ENCODE results near the gene APC2.
A peak's percentile ranks its signal among the peaks of the same experiment; 100 is the strongest.

The APC2 gene, protein sequence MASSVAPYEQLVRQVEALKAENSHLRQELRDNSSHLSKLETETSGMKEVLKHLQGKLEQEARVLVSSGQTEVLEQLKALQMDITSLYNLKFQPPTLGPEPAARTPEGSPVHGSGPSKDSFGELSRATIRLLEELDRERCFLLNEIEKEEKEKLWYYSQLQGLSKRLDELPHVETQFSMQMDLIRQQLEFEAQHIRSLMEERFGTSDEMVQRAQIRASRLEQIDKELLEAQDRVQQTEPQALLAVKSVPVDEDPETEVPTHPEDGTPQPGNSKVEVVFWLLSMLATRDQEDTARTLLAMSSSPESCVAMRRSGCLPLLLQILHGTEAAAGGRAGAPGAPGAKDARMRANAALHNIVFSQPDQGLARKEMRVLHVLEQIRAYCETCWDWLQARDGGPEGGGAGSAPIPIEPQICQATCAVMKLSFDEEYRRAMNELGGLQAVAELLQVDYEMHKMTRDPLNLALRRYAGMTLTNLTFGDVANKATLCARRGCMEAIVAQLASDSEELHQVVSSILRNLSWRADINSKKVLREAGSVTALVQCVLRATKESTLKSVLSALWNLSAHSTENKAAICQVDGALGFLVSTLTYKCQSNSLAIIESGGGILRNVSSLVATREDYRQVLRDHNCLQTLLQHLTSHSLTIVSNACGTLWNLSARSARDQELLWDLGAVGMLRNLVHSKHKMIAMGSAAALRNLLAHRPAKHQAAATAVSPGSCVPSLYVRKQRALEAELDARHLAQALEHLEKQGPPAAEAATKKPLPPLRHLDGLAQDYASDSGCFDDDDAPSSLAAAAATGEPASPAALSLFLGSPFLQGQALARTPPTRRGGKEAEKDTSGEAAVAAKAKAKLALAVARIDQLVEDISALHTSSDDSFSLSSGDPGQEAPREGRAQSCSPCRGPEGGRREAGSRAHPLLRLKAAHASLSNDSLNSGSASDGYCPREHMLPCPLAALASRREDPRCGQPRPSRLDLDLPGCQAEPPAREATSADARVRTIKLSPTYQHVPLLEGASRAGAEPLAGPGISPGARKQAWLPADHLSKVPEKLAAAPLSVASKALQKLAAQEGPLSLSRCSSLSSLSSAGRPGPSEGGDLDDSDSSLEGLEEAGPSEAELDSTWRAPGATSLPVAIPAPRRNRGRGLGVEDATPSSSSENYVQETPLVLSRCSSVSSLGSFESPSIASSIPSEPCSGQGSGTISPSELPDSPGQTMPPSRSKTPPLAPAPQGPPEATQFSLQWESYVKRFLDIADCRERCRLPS (N-terminal part only)

DNA sequence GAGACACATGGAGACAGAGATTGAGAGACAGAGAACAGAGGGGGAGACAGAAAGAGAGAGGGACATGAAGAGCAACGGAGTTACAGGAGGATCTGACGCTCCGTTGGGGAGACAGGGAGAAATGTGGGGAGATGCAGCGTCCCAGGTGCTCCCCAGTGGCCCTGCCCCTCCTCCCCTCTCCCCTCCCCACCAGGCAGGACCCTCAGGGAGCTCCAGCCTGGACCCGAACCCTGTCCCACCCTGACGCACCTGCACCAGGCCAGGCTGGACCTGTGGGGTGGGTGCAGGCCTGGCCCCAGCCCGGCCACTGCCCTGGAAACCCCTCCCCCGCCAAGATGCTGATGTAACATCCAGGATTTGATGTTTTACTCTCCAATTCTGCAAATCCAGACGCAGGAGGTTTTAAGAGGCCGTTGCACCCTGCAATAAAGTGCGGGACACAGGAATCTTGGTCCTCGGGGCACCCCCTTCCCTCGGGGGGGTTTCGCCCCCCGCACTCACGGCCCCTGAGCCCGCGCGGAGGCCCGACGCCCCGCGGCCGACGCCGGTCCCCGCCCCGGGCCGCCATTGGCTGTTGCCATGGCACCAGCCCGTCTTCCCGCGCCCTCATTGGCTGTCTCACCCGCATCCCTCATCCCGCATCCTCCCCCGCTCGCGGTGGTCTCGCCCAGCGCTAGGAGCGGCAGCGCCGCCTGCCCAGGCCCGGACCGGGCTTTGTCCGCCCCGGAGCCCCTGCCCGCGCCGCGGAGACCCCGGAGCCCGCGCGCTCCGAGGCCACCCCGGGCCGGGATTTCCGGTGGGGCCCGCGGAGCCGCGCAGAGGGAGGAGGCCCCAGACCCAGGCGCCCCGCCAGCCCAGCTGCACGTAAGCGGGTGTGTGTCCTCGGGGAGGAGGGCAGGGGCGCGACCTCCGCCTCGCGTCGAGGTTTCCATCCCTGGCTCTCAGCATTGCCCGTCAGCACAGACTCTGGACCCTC, at the start of gene APC2:
Gene APC2 (plus strand): TSS at position 655 of the 976 bp plus-strand sequence. CDS start 2,881 bp downstream, outside the sequence.
- DNase-seq (ENCODE audit: low spot score), result no peak

DNA sequence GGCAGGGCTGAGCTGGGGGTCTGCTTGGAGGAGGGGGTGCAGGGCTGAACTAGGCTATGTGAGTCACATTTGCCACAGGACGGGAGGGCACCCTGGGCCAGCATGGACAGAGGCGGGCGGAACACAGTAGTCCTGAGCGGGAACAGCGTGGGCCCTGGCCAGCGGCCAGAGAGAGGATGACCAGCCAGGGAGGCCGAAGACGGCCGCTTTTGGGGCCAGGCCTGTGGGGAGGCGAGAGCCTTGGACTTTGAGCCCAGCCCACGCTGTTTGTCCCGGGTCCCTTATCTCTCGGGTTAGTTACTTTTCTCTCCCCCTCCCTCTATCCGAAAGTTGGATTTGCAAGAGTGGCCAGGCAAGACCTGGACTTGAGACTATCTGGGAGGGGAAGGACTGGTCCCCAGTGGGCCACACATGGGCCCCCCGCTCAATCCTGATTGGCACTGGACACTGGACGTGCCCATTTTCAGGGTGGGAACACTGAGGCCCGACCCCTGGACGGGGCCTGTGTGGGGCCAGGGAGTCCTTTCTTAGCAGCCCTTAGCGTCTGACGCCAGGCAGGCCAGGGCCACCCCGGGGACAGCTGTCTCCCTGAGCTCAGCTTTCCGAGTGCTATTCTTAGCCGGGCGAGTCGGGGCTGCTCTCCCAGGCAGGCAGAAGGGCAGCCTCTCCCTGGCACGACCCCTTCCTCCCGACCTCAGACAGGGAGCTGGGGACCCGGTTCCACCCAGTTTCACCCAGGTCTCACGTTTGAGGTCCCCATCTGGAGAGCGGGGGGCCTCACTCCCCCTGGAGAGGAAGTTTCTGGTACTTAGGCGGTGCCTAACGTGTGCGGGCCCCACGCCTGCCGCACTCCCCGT, 49.4 kb upstream of the APC2 start:
- no peak for DNase-seq (ENCODE audit: low spot score)

DNA sequence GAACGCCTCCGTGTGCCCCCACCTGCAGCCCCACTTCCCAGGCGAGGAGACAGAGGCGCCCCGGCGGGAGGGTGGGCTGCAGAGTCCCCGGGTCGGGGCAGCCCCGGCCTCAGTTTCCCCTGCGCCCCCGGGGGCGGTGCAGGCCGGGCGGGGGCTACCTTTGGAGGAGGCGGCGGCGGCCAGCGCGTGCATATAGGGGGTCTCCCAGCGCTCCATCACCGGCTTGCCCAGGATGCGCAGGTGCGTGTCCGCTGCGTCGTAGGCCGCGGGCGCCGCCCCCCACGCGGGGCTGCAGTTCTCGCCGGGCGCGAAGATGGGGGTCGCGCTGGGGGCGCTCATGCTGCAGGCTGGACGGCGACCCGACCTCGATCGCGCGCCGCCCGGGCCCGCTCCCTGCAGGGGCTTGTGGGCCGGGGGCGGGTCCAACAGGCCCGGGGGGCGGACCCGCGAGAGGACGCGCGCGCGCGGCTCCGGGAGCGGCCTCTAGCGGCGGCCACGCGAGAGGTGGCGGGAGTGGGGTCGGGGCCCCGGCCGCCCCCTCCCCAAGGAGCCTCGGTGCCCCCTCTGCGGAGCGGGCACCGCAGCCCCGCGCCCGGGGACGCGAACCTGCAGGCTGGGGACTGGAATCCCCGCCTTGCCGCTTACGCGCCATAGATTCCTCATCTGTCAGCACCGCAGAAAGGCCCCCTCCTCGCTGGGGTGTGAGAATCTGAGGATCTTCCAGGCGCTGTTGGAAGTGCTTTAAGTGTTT, 48.6 kb upstream of the APC2 start, which contains the start of gene GAMT:
Gene GAMT (minus strand): TSS at position 405 of the 751 bp plus-strand sequence. CDS start 66 bp downstream, at position 339.
- DNase-seq (ENCODE audit: low spot score), result peak; percentile 47

DNA sequence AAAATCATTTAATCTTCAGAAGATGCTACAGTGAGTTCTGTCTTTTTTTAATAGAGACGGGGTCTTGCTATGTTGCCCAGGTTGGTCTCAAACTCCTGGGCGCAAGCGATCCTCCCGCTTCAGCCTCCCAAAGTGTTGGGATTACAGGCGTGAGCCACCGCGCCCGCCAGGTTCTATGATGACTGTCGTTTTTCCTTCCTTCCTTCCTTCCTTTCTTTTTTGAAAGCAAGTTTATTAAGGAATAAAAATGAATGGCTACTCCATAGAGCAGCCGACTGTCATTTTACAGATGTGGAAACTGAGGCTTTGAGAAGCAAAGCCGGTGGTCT, 48.1 kb upstream of the APC2 start:
- no peak for DNase-seq (ENCODE audit: low spot score)

DNA sequence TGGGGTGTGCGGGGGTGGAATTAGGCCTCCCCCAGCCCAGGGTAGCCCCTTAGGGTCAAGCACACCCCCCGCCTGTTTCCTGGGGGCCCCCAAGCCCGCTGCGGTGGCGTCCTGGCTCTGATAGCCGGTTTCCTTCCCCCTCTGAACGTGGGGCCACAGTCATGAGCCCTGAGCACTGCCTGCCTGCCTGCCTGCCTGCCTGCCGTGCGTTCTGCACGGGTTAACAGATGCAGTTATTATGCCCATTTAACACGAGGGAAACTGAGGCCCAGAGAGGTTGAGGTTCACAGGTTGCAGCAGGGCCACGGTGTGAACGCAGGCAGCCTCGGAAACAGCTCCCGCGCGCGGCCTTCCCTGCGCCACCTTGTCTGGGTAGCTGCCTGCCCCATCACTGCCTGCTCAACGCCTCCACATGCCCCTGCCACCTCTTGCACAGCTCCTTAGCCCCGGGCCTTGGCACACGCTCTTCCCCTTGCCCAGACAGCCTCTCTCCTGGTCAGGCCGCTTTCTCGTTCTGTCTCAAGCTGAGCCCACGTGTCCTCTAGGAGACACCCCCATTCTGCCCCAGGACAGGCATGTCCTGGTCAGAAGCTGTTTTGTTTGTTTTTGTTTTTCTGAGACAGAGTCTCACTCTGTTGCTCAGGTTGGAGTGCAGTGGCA, 47.4 kb upstream of the APC2 start:
- DNase-seq (ENCODE audit: low spot score), result no peak

DNA sequence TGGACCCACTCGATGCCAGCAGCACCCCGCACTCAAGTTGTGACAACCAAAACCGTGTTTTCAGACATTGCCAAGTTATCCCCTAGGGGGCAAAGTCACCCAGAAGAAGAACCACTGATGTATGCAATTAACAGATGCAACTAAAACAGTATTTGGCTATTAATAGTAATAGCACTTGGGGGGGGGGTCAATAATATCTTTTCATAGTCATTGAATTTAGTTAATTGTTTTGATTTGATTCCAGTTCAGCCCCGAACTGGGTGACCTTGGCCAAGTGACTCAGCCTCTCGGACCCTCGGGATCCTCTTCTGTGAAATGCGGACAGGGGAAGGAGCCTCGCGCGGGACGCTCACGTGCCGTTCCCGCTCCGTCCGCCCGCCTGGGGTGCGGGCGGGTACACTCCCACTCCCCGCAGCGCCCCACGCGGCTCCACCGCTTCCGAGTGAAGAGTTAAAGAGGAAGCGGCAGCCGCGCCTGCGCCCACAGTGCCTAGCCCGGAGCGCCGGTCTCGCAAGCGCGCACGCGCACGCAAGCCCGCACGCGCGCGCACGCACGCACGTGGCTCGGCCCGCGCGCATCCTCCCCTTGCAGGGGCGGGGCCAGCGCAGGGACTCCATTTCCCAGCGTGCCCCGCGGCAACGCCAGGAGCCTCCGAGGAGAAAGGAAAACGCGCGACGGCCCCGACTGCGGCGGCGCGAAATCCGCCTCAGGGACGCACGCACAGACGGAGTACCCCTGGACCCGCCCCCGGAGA, 43.0 kb upstream of the APC2 start:
- DNase-seq (ENCODE audit: low spot score), result peak; percentile 99

DNA sequence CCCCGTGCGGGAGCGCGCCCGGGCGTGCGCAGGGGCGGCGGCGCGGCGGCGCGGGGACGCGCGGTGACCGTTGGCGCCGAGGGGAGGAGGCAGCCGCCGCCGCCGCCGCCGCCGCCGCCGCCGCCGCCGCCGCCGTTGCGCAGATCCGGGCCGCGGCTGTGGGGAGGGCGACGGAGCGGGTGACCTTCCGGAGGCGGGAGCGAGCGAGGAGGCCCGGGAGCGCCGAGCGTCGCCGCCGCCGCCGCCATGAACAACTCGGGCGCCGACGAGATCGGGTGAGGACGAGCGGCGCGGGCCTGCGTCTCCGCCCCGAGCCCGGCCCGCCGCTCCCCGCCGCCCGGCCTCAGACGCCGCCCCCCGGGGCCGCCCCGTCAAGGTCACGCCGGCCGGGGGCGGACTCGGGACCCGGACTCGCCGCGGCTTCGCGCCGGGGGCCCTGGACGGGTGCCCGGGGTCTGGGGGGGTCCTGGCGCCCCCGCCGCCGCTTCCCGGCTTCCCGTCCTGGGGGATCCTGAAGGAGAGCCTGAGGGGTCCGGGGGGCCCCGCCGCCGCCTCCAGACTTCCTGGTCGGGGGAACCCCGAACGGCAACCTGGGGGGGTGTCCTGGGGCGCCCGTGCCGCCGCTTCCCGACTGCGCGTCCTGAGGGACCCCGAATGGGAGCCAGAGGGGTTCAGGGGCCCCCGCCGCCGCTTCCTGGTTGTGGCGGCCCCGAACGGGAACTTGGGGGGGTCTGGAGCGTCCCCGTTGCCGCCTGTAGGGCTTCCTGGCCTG, 42.2 kb upstream of the APC2 start, which contains the start of gene DAZAP1:
Gene DAZAP1 (plus strand): TSS at position 59 of the 772 bp plus-strand sequence. CDS start 188 bp downstream, at position 247.
- DNase-seq (ENCODE audit: low spot score), result no peak

DNA sequence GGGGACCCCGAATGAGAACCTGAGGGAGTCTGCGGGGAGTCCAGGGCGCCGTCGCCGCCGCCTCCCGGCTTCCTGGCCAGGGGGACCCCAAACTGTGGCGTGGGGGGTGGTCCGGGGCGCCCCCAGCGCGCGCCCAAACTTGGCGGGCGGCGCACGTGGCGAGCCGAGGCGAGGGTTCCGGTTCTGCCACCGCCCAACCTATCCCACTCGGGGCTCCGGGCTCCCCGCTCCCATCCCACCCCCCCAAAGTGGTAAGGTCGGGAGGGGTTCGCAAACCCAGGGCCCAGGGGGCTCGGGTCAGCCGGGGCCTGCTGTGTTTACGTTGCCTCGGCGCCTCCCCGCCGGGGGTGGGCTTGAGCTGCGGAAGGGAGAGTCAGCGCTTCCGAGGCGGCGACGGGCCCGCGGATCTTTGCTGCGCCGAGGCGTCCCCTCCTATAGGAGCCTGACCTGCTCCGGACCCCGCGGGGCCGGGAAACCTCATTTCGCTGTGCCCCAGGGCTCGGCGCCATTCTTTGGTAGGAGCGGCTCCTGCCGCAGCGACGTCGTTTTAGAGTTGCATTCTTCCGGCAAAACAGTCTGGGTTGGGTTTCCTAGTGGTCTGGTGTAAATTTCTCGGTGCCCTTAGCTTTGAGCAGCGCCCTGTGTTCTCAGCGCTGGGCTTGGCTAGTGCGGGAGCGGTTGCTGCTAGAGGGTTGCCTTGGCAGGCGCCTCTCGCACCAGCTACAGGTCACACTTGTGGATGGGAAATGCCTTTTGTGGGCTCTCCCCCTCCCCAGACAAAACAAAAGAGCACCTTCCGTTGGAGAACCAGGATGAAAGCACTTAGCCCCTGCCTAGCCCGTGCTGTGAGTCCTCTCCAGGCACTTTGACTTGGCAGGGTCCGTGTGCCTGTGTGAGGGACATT, 41.4 kb upstream of the APC2 start:
- peak; percentile 50 for DNase-seq (ENCODE audit: low spot score)

DNA sequence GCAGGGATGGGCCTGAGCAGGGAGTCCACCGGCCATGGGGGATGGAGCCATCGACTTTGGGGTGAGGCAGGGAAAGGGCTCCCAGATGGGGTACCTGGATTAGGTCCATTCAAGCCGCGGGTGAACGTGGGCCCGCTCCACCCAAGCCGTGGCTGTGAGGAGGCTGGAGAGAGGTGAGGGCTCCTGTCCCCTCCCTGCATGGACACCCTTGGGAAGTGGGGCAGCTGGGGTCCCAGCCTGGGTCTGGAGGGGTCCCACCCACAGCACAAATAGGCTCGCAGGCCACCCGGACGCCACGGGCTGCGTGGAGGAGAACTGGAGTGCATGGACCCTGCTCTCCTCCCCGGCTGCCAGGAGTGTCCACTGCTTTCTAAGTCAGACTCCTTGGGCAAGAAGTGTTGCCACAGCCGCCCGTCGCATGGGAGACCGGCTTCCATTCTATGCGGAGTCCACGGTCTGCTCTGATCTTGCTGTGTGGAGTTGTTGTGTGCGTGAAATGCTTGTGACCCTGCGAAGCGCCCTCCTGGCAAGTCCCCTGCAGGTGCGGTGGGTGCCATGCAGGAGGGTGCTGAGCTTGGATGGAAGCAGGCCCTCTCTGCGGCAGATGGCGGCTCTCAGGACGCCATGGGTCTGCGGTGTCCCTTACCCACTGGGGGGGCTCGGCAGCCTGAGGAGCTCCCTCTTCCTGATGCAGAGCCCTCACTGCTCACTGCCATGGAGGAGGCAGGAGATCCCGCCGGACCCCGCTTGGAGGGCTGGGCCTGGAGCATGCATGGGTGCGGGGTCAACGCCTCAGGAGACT, 40.5 kb upstream of the APC2 start:
- no peak for DNase-seq (ENCODE audit: low spot score)

DNA sequence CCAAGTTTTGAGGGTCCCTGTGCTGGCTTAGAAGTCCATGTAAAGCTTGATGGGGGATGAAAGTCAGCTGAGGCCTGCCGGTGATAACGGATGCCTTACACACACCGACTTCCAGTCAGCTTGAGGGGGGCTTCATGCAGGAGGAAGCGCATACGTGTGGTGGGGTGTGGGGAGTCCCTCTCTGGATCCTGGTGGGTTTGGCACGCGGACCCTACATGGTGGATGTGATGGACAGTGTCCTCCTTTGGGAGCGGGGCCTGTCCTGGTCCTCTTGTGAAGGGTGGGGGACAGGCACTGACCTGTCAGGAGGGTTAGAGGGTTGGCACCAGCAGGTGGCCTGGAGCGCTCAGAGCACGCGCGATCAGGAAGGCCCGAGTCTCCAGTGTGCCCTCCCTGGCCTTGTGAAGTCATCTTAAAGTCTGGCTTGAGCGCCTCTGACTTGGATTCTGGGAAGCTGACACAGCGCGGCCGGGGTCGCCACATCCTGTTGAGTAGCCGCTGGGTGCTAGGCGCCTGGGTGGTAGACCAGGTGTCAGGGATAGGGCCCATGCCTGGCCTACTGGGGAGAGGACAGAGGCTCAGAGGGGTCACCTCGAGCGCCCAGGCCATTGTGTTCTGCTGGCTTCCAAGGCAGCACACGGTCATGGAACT, 39.7 kb upstream of the APC2 start:
- DNase-seq (ENCODE audit: low spot score), result no peak

DNA sequence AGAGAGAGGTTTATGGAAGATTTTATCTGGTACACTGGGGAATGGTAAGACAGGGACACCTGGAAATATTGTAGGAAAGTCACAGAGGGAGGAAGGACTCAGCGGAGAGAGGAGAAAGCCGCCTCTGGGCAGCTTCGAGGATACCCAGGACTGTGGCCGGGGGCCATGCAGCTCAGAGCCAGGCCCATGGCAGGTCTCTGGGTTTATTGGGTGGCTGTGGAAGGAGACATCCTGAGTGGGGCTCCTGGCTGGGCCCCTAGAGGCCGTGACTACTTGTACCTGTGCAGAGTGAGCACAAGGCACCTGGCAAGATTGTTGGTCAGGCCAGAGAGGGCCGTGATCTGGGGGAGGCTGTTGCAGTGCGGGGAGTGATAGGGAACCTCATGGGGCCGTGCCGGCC, 39.1 kb upstream of the APC2 start:
- DNase-seq (ENCODE audit: low spot score), result no peak

DNA sequence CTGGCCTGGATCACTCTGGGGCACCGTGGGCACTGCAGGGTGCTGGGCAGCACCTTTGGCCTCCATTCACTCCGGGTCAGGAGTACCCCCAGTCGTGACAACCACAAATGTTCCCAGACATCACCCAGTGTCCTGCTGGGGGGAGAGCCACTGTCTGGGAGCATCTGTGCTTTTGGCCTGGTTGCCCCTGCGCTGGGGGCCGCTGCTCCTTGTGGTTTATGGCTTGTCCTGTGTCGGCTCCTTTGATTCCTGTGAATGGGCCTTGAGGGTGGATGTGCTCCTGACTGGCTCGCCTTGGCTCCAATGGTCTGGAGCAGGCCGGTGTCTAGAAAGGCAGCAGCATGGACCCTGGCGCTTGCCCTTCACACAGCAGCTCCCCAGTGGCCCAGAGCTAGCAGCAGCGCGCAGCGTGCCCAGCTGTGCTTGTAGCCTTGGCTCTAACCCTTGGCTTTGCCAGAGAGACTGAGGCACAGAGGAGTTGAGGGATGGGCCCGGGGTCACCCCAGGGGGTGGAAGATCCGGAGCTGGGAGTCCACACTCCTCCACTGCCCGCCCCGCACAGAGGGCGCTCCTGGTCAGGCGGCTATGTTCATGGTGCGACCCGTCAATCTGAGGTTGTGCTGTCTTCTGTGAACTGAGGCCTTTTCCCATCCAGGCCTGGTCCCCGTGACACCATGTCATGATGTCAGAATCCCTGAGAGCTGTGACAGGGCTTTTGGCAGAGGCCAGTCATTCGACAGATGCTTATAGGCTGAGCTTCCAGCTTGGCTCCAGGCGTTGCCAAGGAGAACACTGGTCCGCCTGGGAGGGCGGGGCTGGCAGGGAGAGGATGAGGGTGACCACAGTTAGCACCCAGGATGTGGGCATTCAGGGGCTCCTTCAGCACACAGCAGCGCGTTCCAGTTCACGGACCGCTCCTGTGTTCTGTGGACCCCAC, 38.4 kb upstream of the APC2 start:
- DNase-seq (ENCODE audit: low spot score), result peak; percentile 30

DNA sequence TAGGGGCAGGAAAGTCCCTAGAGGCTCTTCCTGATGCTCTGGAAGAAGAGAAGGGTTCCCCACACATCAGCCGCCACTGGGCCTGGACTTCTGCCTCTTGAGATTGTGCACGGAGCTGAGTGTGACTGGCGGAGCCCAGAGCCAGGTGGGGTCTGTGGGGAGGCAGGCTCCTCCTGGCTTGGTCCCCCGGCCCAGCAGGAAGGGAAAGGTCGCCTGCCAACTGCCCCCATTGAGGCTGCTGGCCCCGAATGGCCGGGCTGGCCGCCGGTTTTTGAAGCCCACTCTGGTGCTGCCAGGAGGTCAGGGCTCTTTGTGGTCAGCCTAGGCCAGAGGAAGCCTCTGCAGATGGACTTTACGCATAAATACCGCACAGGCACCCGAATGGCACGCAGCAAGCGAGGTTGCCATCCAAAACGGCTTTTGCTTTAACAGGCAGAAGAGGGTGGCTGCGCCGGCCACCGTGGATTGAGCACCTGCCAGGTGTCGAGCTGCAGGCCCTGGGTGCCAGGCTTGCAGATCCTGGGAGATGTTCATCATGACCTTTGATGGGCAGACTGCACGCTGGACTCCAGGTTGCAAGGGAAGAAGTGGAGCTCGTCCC, 37.5 kb upstream of the APC2 start:
- no peak for DNase-seq (ENCODE audit: low spot score)

All from activated CD4-positive, alpha-beta T cell treated with anti-CD3 and anti-CD28 coated beads, Interleukin-2, Interleukin-4, amounts not matched to agents 100 ng/mL and 50 ng/mL, durations not matched to agents 16 hours and 8 hours (primary cell).